ENCODE results near the gene SLC24A5. TPM values are rescaled to one million over a fixed set of nuclear protein-coding genes. Genes with fewer than 3 reads are reported as not detected.

Gene SLC24A5
- total RNA-seq, 1 experiment from 2014 or later: not detected

GRCh38 chr15:48190932-48191573, 70.3 kb downstream of the SLC24A5 start (continued):
- TF ChIP-seq ZNF219 (CRISPR knock-in tag; IDR thresholded peaks at IDR 0.05; ENCODE audit: borderline replicate concordance): peak; percentile 77; the same call in 1 of the 2 replicates
- TF ChIP-seq USF1 (CRISPR knock-in tag; IDR thresholded peaks at IDR 0.05): peak; percentile 72; the same call in 1 of the 2 replicates
- no peak for TF ChIP-seq ATF6 (CRISPR knock-in tag; IDR thresholded peaks at IDR 0.05)
- peak; percentile 97 for TF ChIP-seq ARID4B (CRISPR knock-in tag; IDR thresholded peaks at IDR 0.05; ENCODE audit: borderline replicate concordance)
- TF ChIP-seq HMGXB4 (CRISPR knock-in tag; IDR thresholded peaks at IDR 0.05): no peak
- no peak for TF ChIP-seq ERG (CRISPR knock-in tag; IDR thresholded peaks at IDR 0.05)
- peak; percentile 63; the same call in 1 of the 2 replicates for TF ChIP-seq SMAD4 (CRISPR knock-in tag; IDR thresholded peaks at IDR 0.05)
- no peak for TF ChIP-seq MXD4 (CRISPR knock-in tag; IDR thresholded peaks at IDR 0.05; ENCODE audit: borderline replicate concordance)
- no peak for TF ChIP-seq ZNF512 (CRISPR knock-in tag; IDR thresholded peaks at IDR 0.05; ENCODE audit: borderline replicate concordance)
- 0 out of 2 replicates have a peak, but pooled peaks have one; percentile 59 for TF ChIP-seq ZBTB21 (CRISPR knock-in tag; IDR thresholded peaks at IDR 0.05; ENCODE audit: borderline replicate concordance)
- 0 out of 2 replicates have a peak, but pooled peaks have one; percentile 34 for TF ChIP-seq SP1 (CRISPR knock-in tag; conservative IDR thresholded peaks at IDR 0.05)
- peak; percentile 75 for TF ChIP-seq MYBL2 (CRISPR knock-in tag; IDR thresholded peaks at IDR 0.05)
- no peak for TF ChIP-seq CDX4 (CRISPR knock-in tag; IDR thresholded peaks at IDR 0.05; ENCODE audit: borderline replicate concordance)
- peak; percentile 89 for TF ChIP-seq ETV6 (CRISPR knock-in tag; IDR thresholded peaks at IDR 0.05)
- TF ChIP-seq TEAD4 (CRISPR knock-in tag; IDR thresholded peaks at IDR 0.05): peak; percentile 84; the same call in 1 of the 2 replicates
- TF ChIP-seq IRF2 (CRISPR knock-in tag; IDR thresholded peaks at IDR 0.05; ENCODE audit: borderline replicate concordance, low read depth): no peak
- TF ChIP-seq GABPB1 (CRISPR knock-in tag; IDR thresholded peaks at IDR 0.05): no peak
- TF ChIP-seq TP53 (CRISPR knock-in tag; IDR thresholded peaks at IDR 0.05): 0 out of 2 replicates have a peak, but pooled peaks have one; percentile 70
- 0 out of 2 replicates have a peak, but pooled peaks have one; percentile 46 for TF ChIP-seq E2F5 (CRISPR knock-in tag; IDR thresholded peaks at IDR 0.05)
- peak; percentile 57 for TF ChIP-seq CREM (CRISPR knock-in tag; IDR thresholded peaks at IDR 0.05)

All from WTC11 (cell line).